Small intestine (tissue), 7 donors: ENCODE measurements around the gene PARD3. TPM values are rescaled to one million over a fixed set of nuclear protein-coding genes. Genes with fewer than 3 reads are reported as not detected.

Source experiments
- DNase-seq, 2 donors: peaks; one replicate each; pipeline versions ENCODE4 v3.0.0 to v3.0.0-alpha.2; 2013
- FAIRE-seq: peaks from 2 replicates; lab custom pipeline; 2012; peaks lifted over from hg19 to GRCh38; lab: Jason Lieb, UNC
- H3K27ac ChIP-seq, 3 donors: one replicate each; pipeline ENCODE4 v1.5.1; 2013; ENCODE audit warnings: low read length in 2 of 3, mild to moderate bottlenecking in 2 of 3, control low read depth in 1 of 3, inconsistent platforms in 1 of 3, low read depth in 1 of 3, moderate library complexity in 1 of 3
- H3K27me3 ChIP-seq, 3 donors: one replicate each; pipeline ENCODE4 v1.6.1; 2013; ENCODE audit warnings: low read length in 3 of 3, inconsistent platforms in 1 of 3; ENCODE audit not compliant: control insufficient read depth in 3 of 3, insufficient read depth in 3 of 3
- H3K36me3 ChIP-seq, 3 donors: one replicate each; pipeline ENCODE4 v1.6.1; 2013; ENCODE audit warnings: low read length in 3 of 3, inconsistent platforms in 1 of 3, low read depth in 1 of 3, mild to moderate bottlenecking in 1 of 3, moderate library complexity in 1 of 3; ENCODE audit not compliant: control insufficient read depth in 3 of 3, insufficient read depth in 2 of 3
- H3K4me1 ChIP-seq, 3 donors: one replicate each; pipeline ENCODE4 v1.6.1; 2013; ENCODE audit warnings: low read length in 2 of 3, inconsistent platforms in 1 of 3, low read depth in 1 of 3, mild to moderate bottlenecking in 1 of 3, moderate library complexity in 1 of 3; ENCODE audit not compliant: control insufficient read depth in 3 of 3, insufficient read depth in 2 of 3
- H3K4me3 ChIP-seq, 3 donors: one replicate each; pipeline ENCODE4 v1.5.1; 2013; ENCODE audit warnings: low read length in 3 of 3, control low read depth in 1 of 3, inconsistent platforms in 1 of 3, low read depth in 1 of 3, mild to moderate bottlenecking in 1 of 3, moderate library complexity in 1 of 3
- H3K9me3 ChIP-seq, 2 donors: one replicate each; pipeline ENCODE4 v1.6.1; 2013; ENCODE audit warnings: low read depth in 1 of 2, low read length in 1 of 2; ENCODE audit not compliant: control insufficient read depth in 2 of 2, insufficient read depth in 1 of 2
- WGBS, 3 donors: extraction: QIAGEN DNeasy Blood & Tissue Kit; methylation state at CpG; one replicate each; pipeline ENCODE4 v1.1.7; 2013; 5-methylcytosine and 5-hydroxymethylcytosine counted together
- polyA plus RNA-seq, 4 donors: library from polyadenylated mRNA; stranded (reverse) in 3 of 4; unstranded in 1 of 4; fragments of 200-250 nt in 3 of 4; fragments of 120-200 nt in 1 of 4; gene quantifications; one replicate each; pipeline versions ENCODE4 v1.2.1 to v1.2.3, GENCODE V29; 2013
- donor health status: healthy with polysubstance abuse.
- donor health status: control.
- donor health status: control.
- donor health status: Bipolar disorder and iron deficiency.
- donor health status: healthy.

PARD3 gene
- polyA plus RNA-seq, 4 donors: 14.3 to 24.3 (median 15.5) TPM

GRCh38 chr10:34175121-34175520 lies 640.0 kb downstream of the PARD3 start:
- Histone ChIP-seq H3K27me3 (peaks cover 0 to 2% (median 0%) of the 10 kb centered on the region in 3 donors), H3K4me3 (no peak overlapping the region), H3K9me3 (peaks cover 0 to 4% of the 10 kb centered on the region in 2 donors), H3K36me3 (no peaks in the 10 kb centered on the region), H3K27ac (no peak overlapping the region), H3K4me1 (no peaks in the 10 kb centered on the region)
- DNase-seq: no peak
- 84 to 94% (median 87%) methylated on average over 2 of the region's 2 CpGs for WGBS, 3 donors
- FAIRE-seq: no peak

GRCh38 chr10:34172936-34173533 lies 642.1 kb downstream of the PARD3 start:
- FAIRE-seq: no peak

GRCh38 chr10:34171957-34172527 lies 643.1 kb downstream of the PARD3 start:
- no peaks in the 10 kb centered on the region for H3K4me1 ChIP-seq
- H3K36me3 ChIP-seq: no peaks in the 10 kb centered on the region
- H3K27me3 ChIP-seq: no peaks in the 10 kb centered on the region
- no peak for FAIRE-seq
- no peak for DNase-seq
- 65 to 78% (median 70%) methylated on average over 4 of the region's 4 CpGs for WGBS, 3 donors
- H3K4me3 ChIP-seq: no peak overlapping the region
- H3K27ac ChIP-seq: no peak overlapping the region
- peaks cover 0 to 6% of the 10 kb centered on the region in 2 donors for H3K9me3 ChIP-seq

More at GRCh38 chr10:34172936-34173533, 642.1 kb downstream of the PARD3 start:
- no peak overlapping the region for H3K27ac ChIP-seq
- H3K4me3 ChIP-seq: no peak overlapping the region
- no peaks in the 10 kb centered on the region for H3K36me3 ChIP-seq
- no peaks in the 10 kb centered on the region for H3K4me1 ChIP-seq
- H3K9me3 ChIP-seq: peaks cover 0 to 6% of the 10 kb centered on the region in 2 donors
- WGBS, 3 donors: 74 to 83% (median 79%) methylated on average over 8 of the region's 8 CpGs
- H3K27me3 ChIP-seq: no peaks in the 10 kb centered on the region
- DNase-seq: no peak

GRCh38 chr10:34169677-34170076 lies 645.4 kb downstream of the PARD3 start:
- DNase-seq (no peak), FAIRE-seq (no peak)
- Histone ChIP-seq H3K27ac (no peak overlapping the region), H3K9me3 (peaks cover 0 to 6% of the 10 kb centered on the region in 2 donors), H3K4me3 (no peak overlapping the region), H3K4me1 (no peaks in the 10 kb centered on the region), H3K27me3 (no peaks in the 10 kb centered on the region), H3K36me3 (no peaks in the 10 kb centered on the region)
- 86 to 94% (median 93%) methylated on average over 3 of the region's 3 CpGs for WGBS, 3 donors

- no peak for FAIRE-seq
- 64 to 75% (median 68%) methylated on average over 3 of the region's 3 CpGs for WGBS, 3 donors
Observed at GRCh38 chr10:34169131-34169530, 646.0 kb downstream of the PARD3 start.

GRCh38 chr10:34168439-34168838 lies 646.7 kb downstream of the PARD3 start:
- no peaks in the 10 kb centered on the region for H3K36me3 ChIP-seq
- 74 to 96% (median 92%) methylated on average over 4 of the region's 4 CpGs for WGBS, 3 donors
- no peaks in the 10 kb centered on the region for H3K27me3 ChIP-seq
- DNase-seq (no peak), FAIRE-seq (no peak)
- H3K9me3 ChIP-seq: peaks cover 0 to 6% of the 10 kb centered on the region in 2 donors
- no peak overlapping the region for H3K27ac ChIP-seq
- H3K4me1 ChIP-seq: no peaks in the 10 kb centered on the region
- no peak overlapping the region for H3K4me3 ChIP-seq

More at GRCh38 chr10:34169131-34169530, 646.0 kb downstream of the PARD3 start:
- H3K27me3 ChIP-seq: no peaks in the 10 kb centered on the region
- no peaks in the 10 kb centered on the region for H3K4me1 ChIP-seq
- no peaks in the 10 kb centered on the region for H3K36me3 ChIP-seq
- H3K9me3 ChIP-seq: peaks cover 0 to 6% of the 10 kb centered on the region in 2 donors
- H3K4me3 ChIP-seq: no peak overlapping the region
- no peak overlapping the region for H3K27ac ChIP-seq
- no peak for DNase-seq

GRCh38 chr10:34166823-34167222 lies 648.3 kb downstream of the PARD3 start:
- FAIRE-seq: no peak

GRCh38 chr10:34166354-34166753 lies 648.7 kb downstream of the PARD3 start:
- WGBS, 3 donors: 93 to 96% (median 96%) methylated on average over 5 of the region's 5 CpGs
- Histone ChIP-seq H3K4me1 (peaks cover 0 to 2% (median 0%) of the 10 kb centered on the region in 3 donors), H3K4me3 (no peak overlapping the region), H3K36me3 (peaks cover 0 to 2% (median 0%) of the 10 kb centered on the region in 3 donors), H3K27me3 (no peaks in the 10 kb centered on the region), H3K27ac (no peak overlapping the region), H3K9me3 (peaks cover 0 to 12% of the 10 kb centered on the region in 2 donors)
- FAIRE-seq (no peak), DNase-seq (no peak)

More at GRCh38 chr10:34166823-34167222, 648.3 kb downstream of the PARD3 start:
- no peak overlapping the region for H3K27ac ChIP-seq
- WGBS, 3 donors: 88 to 95% (median 91%) methylated on average over 6 of the region's 6 CpGs
- H3K9me3 ChIP-seq: peaks cover 0 to 11% of the 10 kb centered on the region in 2 donors
- H3K27me3 ChIP-seq: no peaks in the 10 kb centered on the region
- H3K4me1 ChIP-seq: peaks cover 0 to 2% (median 0%) of the 10 kb centered on the region in 3 donors
- DNase-seq: no peak
- H3K4me3 ChIP-seq: no peak overlapping the region
- H3K36me3 ChIP-seq: peaks cover 0 to 2% (median 0%) of the 10 kb centered on the region in 3 donors
